Sigmoid colon (tissue), 4 donors: ENCODE data around the gene ACSL1.

Source experiments
- CTCF ChIP-seq, 4 experiments: fragments of 450-650 bp in 3 of 4; fragments of 200-600 bp in 1 of 4; IDR thresholded peaks; one replicate each; pipeline ENCODE4 v1.5.1; 2016 to 2019; ENCODE audit warnings: antibody characterized with exemption in 4 of 4, mild to moderate bottlenecking in 3 of 4, moderate library complexity in 2 of 4
- EP300 ChIP-seq, 4 donors: sonication (generic); formaldehyde crosslinking; IDR thresholded peaks; one replicate each; pipeline ENCODE4 v1.6.1; 2017; ENCODE audit warnings: antibody characterized with exemption in 4 of 4
- POLR2A ChIP-seq, 2 donors: fragments of 450-650 bp; IDR thresholded peaks; one replicate each; pipeline ENCODE4 v1.6.1; 2016; ENCODE audit warnings: antibody characterized with exemption in 2 of 2, mild to moderate bottlenecking in 2 of 2, moderate library complexity in 2 of 2
- POLR2AphosphoS5 ChIP-seq, 4 donors: sonication (generic); formaldehyde crosslinking; IDR thresholded peaks; one replicate each; pipeline ENCODE4 v1.6.1; 2017; ENCODE audit warnings: antibody characterized with exemption in 4 of 4

- no peak for TF ChIP-seq EP300 (IDR thresholded peaks at IDR 0.05)
- no peak for TF ChIP-seq CTCF (IDR thresholded peaks at IDR 0.05)
- no peak for TF ChIP-seq POLR2AphosphoS5 (IDR thresholded peaks at IDR 0.05)
- no peak for TF ChIP-seq POLR2A (IDR thresholded peaks at IDR 0.05)
Measured at GRCh38 chr4:184804621-184805020, 21.1 kb downstream of the ACSL1 start.
